HCT116 (cell line): Measurements from ENCODE around the gene TMEM135. TPM values are rescaled to one million over a fixed set of nuclear protein-coding genes. Genes with fewer than 3 reads are reported as not detected.

Experiments used
- ATAC-seq: fragments of 200-7000 bp; cut with Tn5 transposase; 2 replicates; pipeline ENCODE4 v1.9.1; 2020; ENCODE audit warnings: mild to moderate bottlenecking, moderate library complexity
- BruUV-seq: library from RNA; stranded (reverse); fragments of 400-500 nt; replicated peaks from 2 replicates; lab custom pipeline; 2021; lab: Mats Ljungman, UMichigan
- CTCF ChIA-PET: fragments of 300-600 bp; sonication (Branson Sonifier 250); formaldehyde crosslinking; loops from one replicate; lab custom pipeline; 2021; ENCODE audit warnings: antibody characterized with exemption; lab: Charles Lee
- POLR2A ChIA-PET: fragments of 300-600, 350-600 bp; sonication (Branson Sonifier 250); formaldehyde crosslinking; loops from one replicate; lab custom pipeline; 2021; ENCODE audit warnings: antibody characterized with exemption; lab: Charles Lee
- RAD21 ChIA-PET, 2 experiments: fragments of 300-600 bp; sonication (Branson Sonifier 250); formaldehyde crosslinking; loops; one replicate each; lab custom pipeline; 2023; ENCODE audit warnings: low total read pairs in 2 of 2; ENCODE audit not compliant: uncharacterized antibody in 2 of 2, unreplicated experiment in 2 of 2, low non-redundant PET in 1 of 2; lab: Charles Lee
- DNase-seq: peaks from one replicate; pipeline ENCODE4 v3.0.0-alpha.2; 2010; ENCODE audit warnings: low read depth, low spot score
- H2AFZ ChIP-seq: fragments of 200-600 bp; shearing (Covaris generic), sonication (generic); 2 replicates; pipeline ENCODE4 v1.6.1; 2017; ENCODE audit warnings: low read depth, mixed run types, mixed read lengths, antibody characterized with exemption, low read length; ENCODE audit not compliant: poor library complexity, severe bottlenecking
- H3K27ac ChIP-seq: 2 replicates; pipeline ENCODE4 v1.5.1; 2012; ENCODE audit warnings: low read depth, low read length
- H3K27me3 ChIP-seq: fragments of 200-600 bp; sonication (generic); 2 replicates; pipeline ENCODE4 v1.6.1; 2016; ENCODE audit warnings: mixed run types, low read length, mixed read lengths; ENCODE audit not compliant: insufficient read depth
- H3K36me3 ChIP-seq, 2 experiments: fragments of 200-500 bp in 1 of 2; fragments of 200-600 bp in 1 of 2; sonication (Bioruptor generic) in 1 of 2; sonication (generic) in 1 of 2; 2 replicates each; pipeline versions ENCODE4 v1.5.1 to v1.6.1; 2014 to 2016; ENCODE audit warnings: low read length in 2 of 2, inconsistent platforms in 1 of 2, mixed read lengths in 1 of 2, mixed run types in 1 of 2; ENCODE audit not compliant: insufficient read depth in 2 of 2, control insufficient read depth in 1 of 2
- H3K4me1 ChIP-seq, 2 experiments: fragments of 200-600 bp in 1 of 2; sonication (generic) in 1 of 2; 2 replicates each; pipeline versions ENCODE4 v1.5.1 to v1.6.1; 2012 to 2017; ENCODE audit warnings: low read length in 2 of 2, inconsistent platforms in 1 of 2, mild to moderate bottlenecking in 1 of 2, mixed read lengths in 1 of 2, mixed run types in 1 of 2, moderate library complexity in 1 of 2; ENCODE audit not compliant: insufficient read depth in 2 of 2, control insufficient read depth in 1 of 2
- H3K4me2 ChIP-seq: fragments of 200-600 bp; sonication (generic); 2 replicates; pipeline ENCODE4 v1.6.1; 2017; ENCODE audit warnings: mixed run types, low read length, mixed read lengths
- H3K4me3 ChIP-seq, 2 experiments: fragments of 200-600 bp in 1 of 2; sonication (generic) in 1 of 2; replicated peaks in 1 of 2; 2 replicates each; pipeline ENCODE4 v1.5.1; 2011 to 2016; ENCODE audit warnings: low read length in 2 of 2, control low read depth in 1 of 2, low read depth in 1 of 2, mild to moderate bottlenecking in 1 of 2, mixed read lengths in 1 of 2, mixed run types in 1 of 2
- H3K79me2 ChIP-seq: fragments of 200-600 bp; sonication (generic); 2 replicates; pipeline ENCODE4 v1.6.1; 2017; ENCODE audit warnings: mild to moderate bottlenecking, mixed run types, low read length, moderate library complexity, mixed read lengths; ENCODE audit not compliant: insufficient read depth
- H3K9ac ChIP-seq: fragments of 200-600 bp; sonication (generic); 2 replicates; pipeline ENCODE4 v1.6.1; 2016; ENCODE audit warnings: low read length, mixed read lengths
- H3K9me2 ChIP-seq: fragments of 200-600 bp; sonication (generic), shearing (Covaris generic); 2 replicates; pipeline ENCODE4 v1.6.1; 2017; ENCODE audit warnings: mixed run types, mild to moderate bottlenecking, moderate library complexity; ENCODE audit not compliant: insufficient read depth
- H3K9me3 ChIP-seq, 2 experiments: fragments of 200-500 bp in 1 of 2; fragments of 200-600 bp in 1 of 2; sonication (Bioruptor generic) in 1 of 2; sonication (generic) in 1 of 2; 2 replicates each; pipeline ENCODE4 v1.6.1; 2014 to 2017; ENCODE audit warnings: low read length in 2 of 2, mixed read lengths in 2 of 2, inconsistent platforms in 1 of 2, low read depth in 1 of 2, mild to moderate bottlenecking in 1 of 2, mixed run types in 1 of 2, moderate library complexity in 1 of 2; ENCODE audit not compliant: control insufficient read depth in 1 of 2, insufficient read depth in 1 of 2
- H4K20me1 ChIP-seq: fragments of 200-600 bp; sonication (generic), shearing (Covaris generic); 2 replicates; pipeline ENCODE4 v1.6.1; 2017; ENCODE audit warnings: mixed run types, mild to moderate bottlenecking, moderate library complexity; ENCODE audit not compliant: insufficient read depth
- CEBPB ChIP-seq: IDR thresholded peaks from 2 replicates; pipeline ENCODE4 v1.6.1; 2012; ENCODE audit warnings: low read depth
- EGR1 ChIP-seq: IDR thresholded peaks from 2 replicates; pipeline ENCODE4 v1.6.1; 2012; ENCODE audit warnings: low read depth
- ELF1 ChIP-seq: IDR thresholded peaks from 2 replicates; pipeline ENCODE4 v1.6.1; 2012; ENCODE audit warnings: low read depth, borderline replicate concordance
- EZH2 ChIP-seq: fragments of 200-600 bp; sonication (generic); IDR thresholded peaks from 2 replicates; pipeline ENCODE4 v1.6.1; 2017; ENCODE audit warnings: antibody characterized with exemption, mixed run types
- FOSL1 ChIP-seq: IDR thresholded peaks from 2 replicates; pipeline ENCODE4 v1.6.1; 2012; ENCODE audit warnings: low read depth
- JUND ChIP-seq: IDR thresholded peaks from 2 replicates; pipeline ENCODE4 v1.6.1; 2012
- POLR2A ChIP-seq: IDR thresholded peaks from 2 replicates; pipeline ENCODE4 v1.7.0; 2011; ENCODE audit warnings: borderline replicate concordance; ENCODE audit not compliant: insufficient read depth, insufficient read length; ENCODE audit errors: extremely low read depth
- POLR2AphosphoS5 ChIP-seq: IDR thresholded peaks from 2 replicates; pipeline ENCODE4 v1.6.1; 2011; ENCODE audit warnings: mild to moderate bottlenecking, low read depth, low read length, moderate library complexity
- SIN3A ChIP-seq: IDR thresholded peaks from 2 replicates; pipeline ENCODE4 v1.6.1; 2012; ENCODE audit warnings: low read depth
- SRF ChIP-seq: IDR thresholded peaks from 2 replicates; pipeline ENCODE4 v1.6.1; 2012; ENCODE audit warnings: low read depth
- TCF7L2 ChIP-seq: IDR thresholded peaks from 2 replicates; pipeline ENCODE4 v1.7.0; 2011; ENCODE audit warnings: borderline replicate concordance, inconsistent platforms; ENCODE audit not compliant: insufficient read depth, insufficient read length; ENCODE audit errors: extremely low read depth
- YY1 ChIP-seq: IDR thresholded peaks from 2 replicates; pipeline ENCODE4 v1.6.1; 2011; ENCODE audit warnings: low read length, low read depth, moderate library complexity, mild to moderate bottlenecking; ENCODE audit not compliant: insufficient replicate concordance; ENCODE audit errors: extremely low read depth
- ZFX ChIP-seq: fragments of 450-650 bp; IDR thresholded peaks from 2 replicates; pipeline ENCODE4 v1.6.1; 2017
- ZNF274 ChIP-seq: fragments of 200-500 bp; sonication (Bioruptor generic); IDR thresholded peaks from 2 replicates; pipeline ENCODE4 v1.6.1; 2014; ENCODE audit warnings: mild to moderate bottlenecking, low read depth, low read length, inconsistent platforms
- intact Hi-C: fragments of 100-400 bp; cut with micrococcal nuclease; formaldehyde crosslinking; loops from 2 replicates; pipeline ENCODE4 v1.10.0; 2022
- total RNA-seq: library from RNA; stranded (reverse); gene quantifications from one replicate; pipeline ENCODE4 v1.2.1, GENCODE V29; 2021; ENCODE audit not compliant: unreplicated experiment
- TF ChIP-seq, protein P1 (sequence below): IDR thresholded peaks from 2 replicates; pipeline ENCODE4 v1.6.1; 2012
- TF ChIP-seq, protein P2 (sequence below), 3 experiments: fragments of 200-600 bp in 1 of 3; sonication (generic) in 1 of 3; IDR thresholded peaks in 2 of 3; conservative IDR thresholded peaks in 1 of 3; 2 replicates each; pipeline ENCODE4 v1.5.1; 2012 to 2017; ENCODE audit warnings: low read depth in 2 of 3, low read length in 2 of 3, antibody characterized with exemption in 1 of 3, borderline replicate concordance in 1 of 3, control low read depth in 1 of 3, mild to moderate bottlenecking in 1 of 3, mixed read lengths in 1 of 3, mixed run types in 1 of 3, moderate library complexity in 1 of 3; ENCODE audit not compliant: insufficient read depth in 1 of 3

Gene TMEM135
- total RNA-seq, 1 experiment from 2014 or later, result 50.6 TPM

DNA sequence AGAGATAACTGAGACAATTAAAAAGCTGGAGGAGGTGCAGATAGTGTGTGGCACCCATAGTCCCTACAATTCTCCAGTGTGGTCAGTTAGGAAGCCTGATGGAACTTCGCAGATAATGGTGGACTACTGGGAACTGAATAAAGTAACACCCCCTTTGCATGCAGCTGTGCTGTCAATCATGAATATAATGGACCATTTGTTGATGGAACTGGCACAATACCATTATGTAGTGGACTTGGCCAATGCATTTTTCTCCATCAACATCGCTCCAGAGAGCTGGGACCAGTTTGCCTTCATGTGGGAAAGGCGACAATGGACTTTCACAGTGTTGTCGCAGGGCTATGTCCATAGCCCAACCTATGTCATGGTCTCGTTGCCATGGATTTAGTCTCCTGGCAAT is 324.2 kb downstream of the TMEM135 start:
- no peak for ATAC-seq
- no peaks in the 10 kb centered on the region for H3K9me3 ChIP-seq

DNA sequence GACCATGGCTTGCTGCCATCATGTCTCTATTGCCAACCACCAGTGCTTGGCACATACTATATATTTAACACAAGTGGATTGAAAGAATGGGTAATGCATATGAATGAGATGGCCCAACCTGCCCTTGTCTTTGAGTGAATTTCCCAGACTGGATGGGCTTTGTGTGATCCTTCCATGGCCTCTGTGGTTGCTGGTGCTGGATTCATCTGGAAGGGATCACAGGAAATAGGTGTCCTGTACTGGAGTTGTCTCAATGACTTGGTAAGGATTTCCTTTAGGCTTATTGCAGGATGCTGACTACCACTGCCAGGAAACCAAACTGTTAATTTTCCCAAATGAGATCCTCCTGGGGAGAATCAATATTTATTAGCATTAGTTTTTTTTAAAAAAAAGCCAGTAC is 328.6 kb downstream of the TMEM135 start:
- ATAC-seq (no peak), DNase-seq (no peak)
- Histone ChIP-seq H3K36me3 (no peaks in the 10 kb centered on the region), H3K79me2 (no peaks in the 10 kb centered on the region), H2AFZ (no peak overlapping the region), H3K4me2 (no peak overlapping the region), H3K9me2 (no peaks in the 10 kb centered on the region), H3K9me3 (no peaks in the 10 kb centered on the region), H3K4me3 (no peak overlapping the region), H3K27ac (no peak overlapping the region), H3K4me1 (no peaks in the 10 kb centered on the region), H4K20me1 (no peaks in the 10 kb centered on the region; the same call in 1 of the 2 replicates), H3K9ac (no peak overlapping the region), H3K27me3 (no peaks in the 10 kb centered on the region)
- BruUV-seq, result no TSS peak
- ChIA-PET POLR2A (no interaction called here), RAD21 (no interaction called here), CTCF (no interaction called here)
- intact Hi-C loops, result no loop called here
- TF ChIP-seq EZH2 (no peak), CEBPB (no peak), EGR1 (no peak), POLR2AphosphoS5 (no peak), POLR2A (no peak), YY1 (no peak), JUND (no peak), FOSL1 (no peak), TCF7L2 (no peak), SIN3A (no peak), ELF1 (no peak), SRF (no peak), ZFX (no peak)
- TF ChIP-seq, protein P1, sequence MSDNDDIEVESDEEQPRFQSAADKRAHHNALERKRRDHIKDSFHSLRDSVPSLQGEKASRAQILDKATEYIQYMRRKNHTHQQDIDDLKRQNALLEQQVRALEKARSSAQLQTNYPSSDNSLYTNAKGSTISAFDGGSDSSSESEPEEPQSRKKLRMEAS, result no peak
- TF ChIP-seq, protein P2, sequence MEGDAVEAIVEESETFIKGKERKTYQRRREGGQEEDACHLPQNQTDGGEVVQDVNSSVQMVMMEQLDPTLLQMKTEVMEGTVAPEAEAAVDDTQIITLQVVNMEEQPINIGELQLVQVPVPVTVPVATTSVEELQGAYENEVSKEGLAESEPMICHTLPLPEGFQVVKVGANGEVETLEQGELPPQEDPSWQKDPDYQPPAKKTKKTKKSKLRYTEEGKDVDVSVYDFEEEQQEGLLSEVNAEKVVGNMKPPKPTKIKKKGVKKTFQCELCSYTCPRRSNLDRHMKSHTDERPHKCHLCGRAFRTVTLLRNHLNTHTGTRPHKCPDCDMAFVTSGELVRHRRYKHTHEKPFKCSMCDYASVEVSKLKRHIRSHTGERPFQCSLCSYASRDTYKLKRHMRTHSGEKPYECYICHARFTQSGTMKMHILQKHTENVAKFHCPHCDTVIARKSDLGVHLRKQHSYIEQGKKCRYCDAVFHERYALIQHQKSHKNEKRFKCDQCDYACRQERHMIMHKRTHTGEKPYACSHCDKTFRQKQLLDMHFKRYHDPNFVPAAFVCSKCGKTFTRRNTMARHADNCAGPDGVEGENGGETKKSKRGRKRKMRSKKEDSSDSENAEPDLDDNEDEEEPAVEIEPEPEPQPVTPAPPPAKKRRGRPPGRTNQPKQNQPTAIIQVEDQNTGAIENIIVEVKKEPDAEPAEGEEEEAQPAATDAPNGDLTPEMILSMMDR (IDR thresholded peaks at IDR 0.05 in 2 of 3, conservative IDR thresholded peaks at IDR 0.05 in 1 of 3; ENCODE audit: borderline replicate concordance in 1 of 3, insufficient read depth in 1 of 3, low read depth in 2 of 3, low read length in 2 of 3), result no peak

More for the DNA sequence above, 324.2 kb downstream of the TMEM135 start:
- DNase-seq, result no peak
- H3K4me2 ChIP-seq, result no peak overlapping the region
- no peak overlapping the region for H3K27ac ChIP-seq
- no peaks in the 10 kb centered on the region for H3K4me1 ChIP-seq
- H3K9me2 ChIP-seq, result no peaks in the 10 kb centered on the region
- H2AFZ ChIP-seq, result no peak overlapping the region
- no peak overlapping the region for H3K4me3 ChIP-seq
- H3K79me2 ChIP-seq, result no peaks in the 10 kb centered on the region
- POLR2A ChIA-PET, result no interaction called here
- H3K9ac ChIP-seq, result no peak overlapping the region
- no TSS peak for BruUV-seq
- no peaks in the 10 kb centered on the region; the same call in 1 of the 2 replicates for H4K20me1 ChIP-seq
- CTCF ChIA-PET, result no interaction called here
- H3K27me3 ChIP-seq, result no peaks in the 10 kb centered on the region
- RAD21 ChIA-PET, result no interaction called here
- intact Hi-C loops, result no loop called here
- no peaks in the 10 kb centered on the region for H3K36me3 ChIP-seq
- TF ChIP-seq CEBPB, result no peak
- no peak for TF ChIP-seq SIN3A
- no peak for TF ChIP-seq ZFX
- TF ChIP-seq, protein P2 (IDR thresholded peaks at IDR 0.05 in 2 of 3, conservative IDR thresholded peaks at IDR 0.05 in 1 of 3; ENCODE audit: borderline replicate concordance in 1 of 3, insufficient read depth in 1 of 3, low read depth in 2 of 3, low read length in 2 of 3), result no peak
- TF ChIP-seq EGR1, result no peak
- no peak for TF ChIP-seq ZNF274
- no peak for TF ChIP-seq FOSL1
- no peak for TF ChIP-seq JUND
- TF ChIP-seq, all 23 proteins: peak for 0
